ENCODE results near the gene FFAR1.

Gene FFAR1

DNA sequence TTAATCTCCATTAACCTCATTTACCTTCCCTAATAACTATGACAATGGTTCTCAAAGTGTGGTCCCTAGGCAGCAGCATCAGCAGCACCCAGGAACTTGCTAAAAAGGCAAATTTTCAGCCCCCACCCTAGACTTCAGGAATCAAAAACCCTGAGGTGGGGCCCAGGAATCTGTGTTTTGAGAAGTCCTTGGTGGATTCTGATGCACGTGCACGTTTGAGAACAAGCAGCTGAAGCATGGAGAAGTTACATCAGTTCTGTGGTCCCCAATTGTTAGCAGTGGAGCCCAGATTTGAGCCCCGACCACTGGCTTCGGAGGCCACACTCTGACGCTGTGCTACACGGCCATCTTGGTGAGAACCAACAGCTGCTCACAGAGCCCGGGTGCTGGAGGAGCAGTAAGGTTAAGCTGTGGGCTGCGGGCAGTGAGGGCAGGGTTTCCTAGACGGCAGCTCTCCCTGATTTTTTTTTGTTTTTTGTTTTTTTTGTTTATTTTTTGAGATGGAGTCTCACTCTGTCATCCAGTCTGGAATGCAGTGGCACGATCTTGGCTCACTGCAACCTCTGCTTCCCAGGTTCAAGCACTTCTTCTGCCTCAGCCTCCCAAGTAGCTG lies 32.7 kb upstream of the FFAR1 start:
- DNase-seq (ENCODE audit: low read depth): no peak

DNA sequence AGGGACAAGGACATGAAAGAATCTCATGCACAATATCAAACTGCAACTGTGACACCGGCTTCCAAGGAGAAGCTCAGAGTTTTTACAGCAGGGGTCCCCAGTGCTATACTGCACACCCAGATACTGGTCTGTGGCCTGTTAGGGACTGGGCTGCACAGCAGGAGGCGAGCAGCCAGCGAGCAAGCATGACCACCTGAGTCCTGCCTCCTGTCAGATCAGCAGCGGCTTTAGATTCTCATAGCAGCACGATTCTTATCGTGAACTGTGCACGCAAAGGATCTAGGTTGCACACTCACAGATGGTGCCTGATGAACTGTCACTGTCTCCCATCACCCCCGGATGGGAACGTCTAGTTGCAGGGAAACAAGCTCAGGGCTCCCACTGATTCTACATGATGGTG lies 31.8 kb upstream of the FFAR1 start:
- DNase-seq (ENCODE audit: low read depth): no peak

- no peak for DNase-seq (ENCODE audit: low read depth)
Measured at GRCh38 chr19:35316560-35316959, 31.1 kb upstream of the FFAR1 start.

GRCh38 chr19:35317464-35318043 lies 30.1 kb upstream of the FFAR1 start:
- DNase-seq (ENCODE audit: low read depth): no peak

GRCh38 chr19:35318679-35319448 lies 28.8 kb upstream of the FFAR1 start:
- no peak for DNase-seq (ENCODE audit: low read depth)

GRCh38 chr19:35320065-35320713 lies 27.5 kb upstream of the FFAR1 start:
- no peak for DNase-seq (ENCODE audit: low read depth)

- DNase-seq (ENCODE audit: low read depth): no peak
Measured at GRCh38 chr19:35321291-35321690, 26.4 kb upstream of the FFAR1 start.

- no peak for DNase-seq (ENCODE audit: low read depth)
Measured at GRCh38 chr19:35322014-35322413, 25.7 kb upstream of the FFAR1 start.

GRCh38 chr19:35327642-35328041 lies 20.1 kb upstream of the FFAR1 start:
- DNase-seq (ENCODE audit: low read depth): no peak

DNA sequence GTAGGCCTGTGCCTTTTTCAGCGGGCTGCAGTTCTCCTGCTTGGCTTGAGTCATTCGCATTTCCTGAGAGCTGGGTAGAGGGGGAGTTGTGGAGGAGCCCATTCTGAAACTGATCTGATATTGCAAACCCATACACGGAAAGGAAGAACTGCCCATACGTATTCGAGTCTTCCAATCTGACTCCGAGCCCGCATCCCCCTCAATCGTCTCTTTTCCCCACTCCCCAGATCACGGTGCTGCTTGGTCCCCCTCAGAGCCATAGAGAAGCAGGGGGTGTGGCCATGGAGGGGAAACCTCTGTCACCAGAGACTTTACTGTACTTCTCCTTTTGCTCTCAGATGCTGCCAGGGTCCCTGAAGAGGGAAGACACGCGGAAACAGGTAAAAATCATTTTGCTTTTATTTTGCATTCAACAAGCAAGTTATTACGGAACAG lies 18.8 kb upstream of the FFAR1 start, which contains the start of gene CD22:
Gene CD22 (plus strand): TSS at position 337 of the 435 bp plus-strand sequence. CDS start 2,854 bp downstream, outside the sequence.
- DNase-seq (ENCODE audit: low read depth): no peak

- DNase-seq (ENCODE audit: low read depth): no peak
Measured at GRCh38 chr19:35329323-35329722, 18.4 kb upstream of the FFAR1 start.

DNA sequence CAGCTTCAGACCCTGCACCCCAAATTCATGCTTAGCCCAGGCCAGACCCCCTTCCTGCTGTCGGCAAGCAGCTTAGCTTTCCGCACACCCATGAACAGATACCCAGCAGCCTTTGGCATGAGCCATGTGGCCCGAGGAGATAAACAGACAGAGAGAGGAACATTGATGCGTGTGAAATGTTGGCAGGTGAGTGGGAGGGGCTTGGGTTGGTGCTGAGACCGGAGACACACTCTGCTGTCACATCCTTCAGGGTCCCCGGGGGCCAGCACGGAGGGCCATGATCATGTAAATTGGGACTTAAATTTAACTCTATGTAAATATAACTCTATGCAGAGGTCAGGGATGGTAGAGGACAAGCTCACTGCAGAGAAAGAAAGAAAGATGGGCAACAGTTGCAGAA lies 17.2 kb upstream of the FFAR1 start:
- DNase-seq (ENCODE audit: low read depth): no peak

- no peak for DNase-seq (ENCODE audit: low read depth)
Measured at GRCh38 chr19:35331551-35332214, 16.0 kb upstream of the FFAR1 start.

- DNase-seq (ENCODE audit: low read depth): no peak
Measured at GRCh38 chr19:35332817-35333216, 14.9 kb upstream of the FFAR1 start.

DNA sequence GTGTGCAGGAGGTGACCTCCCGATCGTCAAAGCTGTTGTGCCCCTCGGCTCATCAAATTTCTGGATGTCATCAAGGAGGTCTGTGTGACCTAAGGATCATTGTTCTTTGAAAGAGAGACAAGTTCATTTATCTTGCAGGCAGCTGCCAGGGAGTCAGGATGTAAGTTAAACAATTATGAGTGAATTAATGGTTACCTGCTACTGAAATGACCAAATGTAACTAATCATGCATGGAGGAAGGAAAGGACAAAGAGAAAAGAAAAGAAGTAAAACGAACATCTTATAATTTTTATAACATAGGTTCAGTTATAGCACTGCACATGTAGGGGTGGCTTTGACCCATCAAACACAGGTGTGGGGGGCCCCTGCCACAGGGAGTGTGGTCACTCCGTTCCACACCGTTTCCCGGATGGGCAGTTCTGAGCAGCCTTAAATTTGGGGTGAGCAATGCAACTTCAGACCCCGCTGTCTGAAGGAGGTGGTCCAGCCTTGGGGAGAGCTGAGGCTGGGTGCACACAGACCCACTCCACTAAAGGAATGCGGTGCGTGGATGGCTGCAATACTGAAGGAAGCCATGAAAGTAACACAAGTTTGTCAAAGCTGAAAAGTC lies 13.5 kb upstream of the FFAR1 start:
- DNase-seq (ENCODE audit: low read depth): no peak

- DNase-seq (ENCODE audit: low read depth): no peak
Measured at GRCh38 chr19:35336166-35336955, 11.3 kb upstream of the FFAR1 start.

DNA sequence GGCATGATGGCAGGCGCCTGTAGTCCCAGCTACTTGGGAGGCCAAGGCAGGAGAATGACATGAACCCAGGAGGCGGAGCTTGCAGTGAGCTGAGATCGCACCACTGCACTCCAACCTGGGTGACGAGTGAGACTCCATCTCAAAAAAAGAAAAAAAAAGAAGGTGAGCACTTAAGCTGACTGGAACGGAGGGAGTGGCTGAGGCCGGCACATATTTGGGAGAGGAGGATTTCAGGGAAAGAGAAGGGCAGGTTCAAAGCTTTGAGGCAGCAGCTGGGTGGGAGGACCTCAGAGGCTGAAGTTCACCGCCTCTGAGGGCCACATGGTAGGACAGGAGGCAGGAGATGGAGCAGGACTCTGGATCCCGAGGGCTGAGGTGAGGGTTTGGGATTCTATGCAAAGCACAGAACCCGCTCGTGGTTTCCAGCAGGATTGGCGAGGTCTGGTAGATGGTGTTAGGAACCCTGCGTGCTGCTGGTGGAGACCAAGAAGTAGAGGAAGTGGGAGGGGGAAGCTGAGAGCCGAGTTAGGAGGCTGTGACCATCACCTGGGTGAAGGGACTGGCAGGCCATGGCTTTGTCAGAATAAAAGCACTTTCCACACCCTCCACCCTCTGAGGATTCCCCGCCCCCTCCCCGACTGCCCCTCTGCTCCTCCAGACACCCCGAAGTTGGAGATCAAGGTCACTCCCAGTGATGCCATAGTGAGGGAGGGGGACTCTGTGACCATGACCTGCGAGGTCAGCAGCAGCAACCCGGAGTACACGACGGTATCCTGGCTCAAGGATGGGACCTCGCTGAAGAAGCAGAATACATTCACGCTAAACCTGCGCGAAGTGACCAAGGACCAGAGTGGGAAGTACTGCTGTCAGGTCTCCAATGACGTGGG lies 10.4 kb upstream of the FFAR1 start:
- DNase-seq (ENCODE audit: low read depth): no peak

DNA sequence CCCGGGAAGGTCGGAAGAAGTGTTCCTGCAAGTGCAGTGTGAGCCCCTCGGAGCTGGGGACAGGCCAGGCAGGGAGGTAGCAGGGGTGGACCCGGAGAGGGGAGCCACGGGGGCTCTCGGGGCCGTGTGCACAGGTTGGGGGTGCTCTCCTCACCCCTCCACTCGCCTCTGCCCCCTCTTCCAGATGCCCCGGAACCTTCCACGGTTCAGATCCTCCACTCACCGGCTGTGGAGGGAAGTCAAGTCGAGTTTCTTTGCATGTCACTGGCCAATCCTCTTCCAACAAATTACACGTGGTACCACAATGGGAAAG lies 9.8 kb upstream of the FFAR1 start:
- DNase-seq (ENCODE audit: low read depth): no peak

GRCh38 chr19:35340431-35340830 lies 7.3 kb upstream of the FFAR1 start:
- no peak for DNase-seq (ENCODE audit: low read depth)

DNA sequence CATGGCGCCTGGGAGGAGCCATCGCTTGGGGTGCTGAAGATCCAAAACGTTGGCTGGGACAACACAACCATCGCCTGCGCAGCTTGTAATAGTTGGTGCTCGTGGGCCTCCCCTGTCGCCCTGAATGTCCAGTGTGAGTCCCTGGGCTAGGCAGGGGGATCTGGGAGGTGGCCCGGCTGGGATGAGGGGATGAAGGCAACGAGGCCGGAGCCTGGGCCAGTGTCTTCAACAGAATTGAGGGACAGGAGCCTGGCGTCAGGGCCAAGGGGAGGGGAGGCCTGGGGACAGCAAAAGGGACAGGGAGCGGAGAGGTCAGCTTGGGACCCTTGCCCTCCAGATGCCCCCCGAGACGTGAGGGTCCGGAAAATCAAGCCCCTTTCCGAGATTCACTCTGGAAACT lies 6.7 kb upstream of the FFAR1 start:
- DNase-seq (ENCODE audit: low read depth): no peak
